Prostate gland (tissue), 2 donors: ENCODE results near the gene PHPT1.

Source experiments
- POLR2A ChIP-seq: fragments of 450-650 bp; IDR thresholded peaks from one replicate; pipeline ENCODE4 v1.6.1; 2016; ENCODE audit warnings: antibody characterized with exemption, mild to moderate bottlenecking
- TF ChIP-seq, protein P1 (sequence below), 4 experiments: fragments of 200-600 bp in 2 of 4; fragments of 450-650 bp in 2 of 4; sonication (generic) in 2 of 4; IDR thresholded peaks; 1 replicate in 3 of 4; 2 replicates in 1 of 4; pipeline ENCODE4 v1.5.1; 2016 to 2019; ENCODE audit warnings: antibody characterized with exemption in 4 of 4, mild to moderate bottlenecking in 2 of 4, moderate library complexity in 2 of 4

DNA sequence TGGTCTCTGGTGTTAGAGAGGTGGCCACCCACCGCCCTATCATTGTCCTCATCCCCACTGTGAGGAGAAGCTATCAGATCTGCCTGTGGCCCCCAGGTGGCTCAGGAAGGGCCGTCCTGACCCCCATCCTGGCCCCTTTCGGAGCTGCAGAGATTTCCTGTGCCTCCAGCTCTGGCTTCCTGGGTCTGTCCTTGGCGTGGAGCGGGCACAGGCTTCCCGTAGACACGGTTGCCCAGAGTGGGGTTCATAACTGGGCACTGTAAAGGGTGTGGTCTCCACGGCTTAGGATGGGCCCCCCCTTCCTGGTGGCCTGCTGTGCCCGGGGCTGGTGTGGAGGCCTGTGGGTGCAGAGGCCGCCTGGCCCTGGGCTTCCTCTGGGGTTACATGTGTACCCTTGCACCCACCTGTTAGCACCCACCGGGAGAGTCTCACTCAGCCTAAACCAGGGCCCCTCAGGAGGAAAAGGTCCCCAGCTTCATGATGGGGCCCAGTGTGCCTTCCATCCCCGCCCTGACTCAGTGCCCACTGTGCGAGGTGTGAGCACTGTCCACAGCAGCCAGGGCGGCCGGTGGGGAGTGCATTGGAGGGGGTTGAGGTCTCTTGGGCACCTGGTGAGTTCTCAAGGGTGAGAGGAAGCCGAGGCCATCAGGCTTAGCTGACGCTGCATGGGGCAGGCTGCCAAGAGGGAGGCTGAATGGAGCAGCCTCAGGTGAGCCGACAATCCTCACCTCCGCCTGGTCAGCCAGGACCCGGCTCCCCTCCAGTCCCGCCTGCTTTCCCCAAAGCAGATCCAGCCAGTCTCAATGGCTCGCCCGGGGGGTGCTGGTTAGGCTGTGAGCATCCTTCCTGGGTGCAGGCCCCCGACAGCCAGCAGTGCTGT, 22.3 kb upstream of the PHPT1 start:
- TF ChIP-seq, protein P1, sequence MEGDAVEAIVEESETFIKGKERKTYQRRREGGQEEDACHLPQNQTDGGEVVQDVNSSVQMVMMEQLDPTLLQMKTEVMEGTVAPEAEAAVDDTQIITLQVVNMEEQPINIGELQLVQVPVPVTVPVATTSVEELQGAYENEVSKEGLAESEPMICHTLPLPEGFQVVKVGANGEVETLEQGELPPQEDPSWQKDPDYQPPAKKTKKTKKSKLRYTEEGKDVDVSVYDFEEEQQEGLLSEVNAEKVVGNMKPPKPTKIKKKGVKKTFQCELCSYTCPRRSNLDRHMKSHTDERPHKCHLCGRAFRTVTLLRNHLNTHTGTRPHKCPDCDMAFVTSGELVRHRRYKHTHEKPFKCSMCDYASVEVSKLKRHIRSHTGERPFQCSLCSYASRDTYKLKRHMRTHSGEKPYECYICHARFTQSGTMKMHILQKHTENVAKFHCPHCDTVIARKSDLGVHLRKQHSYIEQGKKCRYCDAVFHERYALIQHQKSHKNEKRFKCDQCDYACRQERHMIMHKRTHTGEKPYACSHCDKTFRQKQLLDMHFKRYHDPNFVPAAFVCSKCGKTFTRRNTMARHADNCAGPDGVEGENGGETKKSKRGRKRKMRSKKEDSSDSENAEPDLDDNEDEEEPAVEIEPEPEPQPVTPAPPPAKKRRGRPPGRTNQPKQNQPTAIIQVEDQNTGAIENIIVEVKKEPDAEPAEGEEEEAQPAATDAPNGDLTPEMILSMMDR (IDR thresholded peaks at IDR 0.05) = no peak
- no peak for TF ChIP-seq POLR2A
